CD4-positive, alpha-beta T cell (primary cell): Measurements from ENCODE around the gene WDCP. TPM values are rescaled to one million over a fixed set of nuclear protein-coding genes. Genes with fewer than 3 reads are reported as not detected.

ENCODE experiments used
- ATAC-seq: fragments of 200-7000 bp; cut with Tn5 transposase; one replicate; pipeline ENCODE4 v1.10.0; 2022; ENCODE audit warnings: mild to moderate bottlenecking; ENCODE audit not compliant: poor library complexity
- CTCF ChIA-PET: fragments of 350-600 bp; sonication (Branson Sonifier 250); formaldehyde crosslinking; loops from one replicate; lab custom pipeline; 2021; ENCODE audit warnings: antibody characterized with exemption, inconsistent platforms; lab: Charles Lee
- POLR2A ChIA-PET: fragments of 350-600 bp; sonication (Branson Sonifier 250); formaldehyde crosslinking; loops from one replicate; lab custom pipeline; 2021; ENCODE audit warnings: antibody characterized with exemption, inconsistent platforms; lab: Charles Lee
- DNase-seq, 14 experiments: peaks; one replicate each; pipeline ENCODE4 v3.0.0-alpha.2; 2013 to 2020; ENCODE audit warnings: mixed read lengths in 2 of 14
- H3K27ac ChIP-seq, 2 donors: one replicate each; pipeline versions ENCODE4 v1.5.1 to v1.7.0; 2013; ENCODE audit warnings: low read length in 2 of 2, low read depth in 1 of 2, mild to moderate bottlenecking in 1 of 2
- H3K27me3 ChIP-seq, 2 experiments: 1 replicate in 1 of 2; 2 replicates in 1 of 2; pipeline versions ENCODE4 v1.6.1 to v1.7.0; 2013; ENCODE audit warnings: low read length in 2 of 2, control low read depth in 1 of 2, mild to moderate bottlenecking in 1 of 2, moderate library complexity in 1 of 2; ENCODE audit not compliant: insufficient read depth in 2 of 2, control insufficient read depth in 1 of 2
- H3K36me3 ChIP-seq: one replicate; pipeline ENCODE4 v1.6.1; 2013; ENCODE audit warnings: low read length, control low read depth; ENCODE audit not compliant: insufficient read depth
- H3K4me1 ChIP-seq: one replicate; pipeline ENCODE4 v1.6.1; 2013; ENCODE audit warnings: low read length, control low read depth; ENCODE audit not compliant: insufficient read depth
- H3K4me3 ChIP-seq: one replicate; pipeline ENCODE4 v1.5.1; 2013; ENCODE audit warnings: mild to moderate bottlenecking, low read length, moderate library complexity
- H3K9me3 ChIP-seq, 2 experiments: 1 replicate in 1 of 2; 2 replicates in 1 of 2; pipeline versions ENCODE4 v1.6.1 to v1.7.0; 2013; ENCODE audit warnings: low read length in 2 of 2, mild to moderate bottlenecking in 2 of 2, control low read depth in 1 of 2, moderate library complexity in 1 of 2; ENCODE audit not compliant: control insufficient read depth in 1 of 2, insufficient read depth in 1 of 2
- H3K27ac Mint-ChIP-seq: one replicate; pipeline ENCODE4 v1.8.0; 2020; ENCODE audit warnings: mixed read lengths
- H3K27me3 Mint-ChIP-seq: one replicate; pipeline ENCODE4 v1.8.0; 2021; ENCODE audit warnings: mixed read lengths
- H3K36me3 Mint-ChIP-seq: one replicate; pipeline ENCODE4 v1.8.0; 2021; ENCODE audit warnings: low read depth, mixed read lengths
- H3K4me1 Mint-ChIP-seq: one replicate; pipeline ENCODE4 v1.8.0; 2021; ENCODE audit warnings: low read depth, mixed read lengths
- H3K4me3 Mint-ChIP-seq: one replicate; pipeline ENCODE4 v1.8.0; 2020; ENCODE audit warnings: mild to moderate bottlenecking, mixed read lengths
- H3K9me3 Mint-ChIP-seq: one replicate; pipeline ENCODE4 v1.8.0; 2020; ENCODE audit warnings: mixed read lengths
- CTCF ChIP-seq: fragments of 200-600 bp; IDR thresholded peaks from one replicate; pipeline ENCODE4 v1.8.0; 2022; ENCODE audit warnings: antibody characterized with exemption, mild to moderate bottlenecking
- intact Hi-C, 2 experiments: fragments of 100-400 bp; cut with DNase I in 1 of 2; cut with micrococcal nuclease in 1 of 2; formaldehyde crosslinking; loops; one replicate each; pipeline versions ENCODE4 v1.15.1 to v1.9.0; 2023 to 2025; cut with DNase I, micrococcal nuclease
- total RNA-seq, 174 experiments: library from RNA in 2 of 174; stranded (reverse) in 2 of 174; gene quantifications; one replicate each; pipeline ENCODE4 v1.2.3 and lab custom pipeline; 2021 to 2026

WDCP gene
- total RNA-seq, 2 experiments from 2014 or later: 1.4 to 2.0 TPM

GRCh38 chr2:23992931-23993330 lies 54.3 kb downstream of the WDCP start:
- no peaks in the 10 kb centered on the region for H3K27me3 ChIP-seq
- Mint-ChIP-seq H3K9me3 (no peaks in the 10 kb centered on the region), H3K27me3 (no peaks in the 10 kb centered on the region), H3K36me3 (no peaks in the 10 kb centered on the region), H3K27ac (no peak overlapping the region), H3K4me3 (no peak overlapping the region), H3K4me1 (no peaks in the 10 kb centered on the region)
- no peaks in the 10 kb centered on the region for H3K9me3 ChIP-seq
- no peak overlapping the region for H3K27ac ChIP-seq
- POLR2A ChIA-PET: no interaction called here
- intact Hi-C loops: no loop called here
- TF ChIP-seq CTCF: no peak
- no peak for ATAC-seq
- H3K36me3 ChIP-seq: no peaks in the 10 kb centered on the region
- no peak for DNase-seq
- no peaks in the 10 kb centered on the region for H3K4me1 ChIP-seq
- CTCF ChIA-PET: interaction anchor here (1.8 kb wide), 1 partner anchor 92 kb away, joined by 4 read pairs; the partner anchor contains the start of gene TP53I3
- H3K4me3 ChIP-seq: no peak overlapping the region

- no peaks in the 10 kb centered on the region for H3K27me3 Mint-ChIP-seq
- no peak overlapping the region for H3K27ac Mint-ChIP-seq
Observed at GRCh38 chr2:23988371-23988770, 58.8 kb downstream of the WDCP start.

More at GRCh38 chr2:23988371-23988770, 58.8 kb downstream of the WDCP start:
- H3K4me1 ChIP-seq: no peaks in the 10 kb centered on the region
- no peaks in the 10 kb centered on the region for H3K27me3 ChIP-seq
- intact Hi-C loops: loop anchor here (1.0 to 10.0 kb wide), 2 partner anchors 96 to 396 kb away; partner anchors contain the start of gene TP53I3 (in 2 of the 2)
- Mint-ChIP-seq H3K4me1 (no peaks in the 10 kb centered on the region), H3K9me3 (no peaks in the 10 kb centered on the region), H3K36me3 (peaks cover 11% of the 10 kb centered on the region), H3K4me3 (no peak overlapping the region)
- ChIA-PET CTCF (no interaction called here), POLR2A (no interaction called here)
- H3K4me3 ChIP-seq: no peak overlapping the region
- DNase-seq: peak in 3 of 14 experiments; percentile 40 to 44 (median 43)
- peak; percentile 66 for ATAC-seq
- peak; percentile 39 for TF ChIP-seq CTCF
- peaks cover 9% of the 10 kb centered on the region for H3K36me3 ChIP-seq
- H3K27ac ChIP-seq: no peak overlapping the region
- H3K9me3 ChIP-seq: no peaks in the 10 kb centered on the region

Other genes with a start within 250 kb of the WDCP start
- gene ATAD2B, start 120.3 kb downstream of the WDCP start, total RNA-seq: 10 to 100 TPM; 30.7 to 35.4 TPM
- gene UBXN2A, start 106.9 kb downstream of the WDCP start, total RNA-seq: 10 to 100 TPM; 12.9 to 16.7 TPM
- under 1 TPM; 0.28 to 0.30 TPM for gene MFSD2B, start 37.3 kb downstream of the WDCP start, total RNA-seq
- gene FKBP1B, start 2.4 kb upstream of the WDCP start, total RNA-seq: under 1 TPM in 1 of 2 experiments, not detected in 1; 0.47 TPM
- gene SF3B6, start 28.9 kb upstream of the WDCP start, total RNA-seq: 10 to 100 TPM; 59.8 to 62.6 TPM
- under 1 TPM; 0.20 to 0.30 TPM for gene TP53I3, start 37.4 kb upstream of the WDCP start, total RNA-seq
- gene PFN4, start 75.9 kb upstream of the WDCP start, total RNA-seq: not detected
- 10 to 100 TPM; 21.6 to 24.2 TPM for gene FAM228B, start 76.1 kb upstream of the WDCP start, total RNA-seq
- under 1 TPM; 0.20 to 0.22 TPM for gene FAM228A, start 127.7 kb upstream of the WDCP start, total RNA-seq